Prostate gland (tissue), 2 donors: ENCODE measurements around the gene DOCK11. TPM values are rescaled to one million over a fixed set of nuclear protein-coding genes. Genes with fewer than 3 reads are reported as not detected.
"Not testable (repeated sequence)": the region's sequence is repeated elsewhere in the genome, so short reads cannot be mapped to it uniquely, and the experiment has no call there.

Experiments used
- DNase-seq: peaks from one replicate; pipeline ENCODE4 v3.0.0-alpha.2; 2019; ENCODE audit warnings: low spot score
- H3K27ac ChIP-seq, 2 donors: fragments of 200-600 bp; sonication (generic); 2 replicates each; pipeline ENCODE4 v1.5.1; 2017 to 2019
- H3K27me3 ChIP-seq: fragments of 200-600 bp; sonication (generic); replicated peaks from 2 replicates; pipeline ENCODE4 v1.5.1; 2019; ENCODE audit not compliant: insufficient read depth
- H3K36me3 ChIP-seq, 2 donors: fragments of 200-600 bp; sonication (generic); 1 replicate in 1 of 2; 2 replicates in 1 of 2; pipeline versions ENCODE4 v1.5.1 to v1.8.1; 2017 to 2019
- H3K4me1 ChIP-seq: fragments of 200-600 bp; sonication (generic); replicated peaks from 2 replicates; pipeline ENCODE4 v1.5.1; 2019
- H3K4me3 ChIP-seq, 2 donors: fragments of 200-600 bp; sonication (generic); 2 replicates each; pipeline ENCODE4 v1.5.1; 2017 to 2019
- H3K9me3 ChIP-seq: fragments of 200-600 bp; sonication (generic); 2 replicates; pipeline ENCODE4 v1.5.1; 2017
- POLR2A ChIP-seq: fragments of 450-650 bp; IDR thresholded peaks from one replicate; pipeline ENCODE4 v1.6.1; 2016; ENCODE audit warnings: antibody characterized with exemption, mild to moderate bottlenecking
- POLR2AphosphoS5 ChIP-seq: sonication (generic); formaldehyde crosslinking; IDR thresholded peaks from one replicate; pipeline ENCODE4 v1.6.1; 2017; ENCODE audit warnings: antibody characterized with exemption
- WGBS: methylation state at CpG from one replicate; pipeline ENCODE4 v1.1.5; 2018; 5-methylcytosine and 5-hydroxymethylcytosine counted together
- intact Hi-C: fragments of 100-400 bp; cut with DNase I; formaldehyde crosslinking; loops from one replicate; pipeline ENCODE4 v1.14.2; 2022
- total RNA-seq, 2 donors: library from RNA; depleted of rRNA; stranded (reverse); fragments of >200 nt; gene quantifications; one replicate each; pipeline ENCODE4 v1.1.0, GENCODE V29; 2016
- TF ChIP-seq, protein P1 (sequence below), 4 experiments: fragments of 200-600 bp in 2 of 4; fragments of 450-650 bp in 2 of 4; sonication (generic) in 2 of 4; IDR thresholded peaks; 1 replicate in 3 of 4; 2 replicates in 1 of 4; pipeline ENCODE4 v1.5.1; 2016 to 2019; ENCODE audit warnings: antibody characterized with exemption in 4 of 4, mild to moderate bottlenecking in 2 of 4, moderate library complexity in 2 of 4

Gene DOCK11
- total RNA-seq, 2 donors from 2014 or later: 2.6 to 4.7 TPM

DNA sequence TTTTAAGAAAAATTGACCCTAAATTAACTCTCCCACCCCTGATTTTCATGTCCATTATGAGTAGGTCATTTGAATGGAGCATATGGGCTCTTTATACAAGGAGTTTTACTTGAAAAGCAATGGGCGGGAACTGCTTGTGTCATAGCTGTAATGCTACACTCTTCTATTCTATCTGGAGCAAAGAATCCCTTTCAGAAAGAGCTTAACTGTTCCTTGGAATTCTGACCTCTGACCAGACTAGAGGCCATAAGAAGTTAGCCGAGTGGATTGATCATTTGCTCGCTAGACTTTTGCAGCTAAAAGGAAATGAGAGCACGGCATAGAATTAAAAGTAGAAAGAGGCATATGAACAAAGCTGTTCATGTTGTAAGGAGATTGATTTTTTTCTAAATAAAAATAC, 79.1 kb downstream of the DOCK11 start:
- Histone ChIP-seq H3K4me3 (no peak overlapping the region), H3K36me3 (no peaks in the 10 kb centered on the region), H3K9me3 (no peaks in the 10 kb centered on the region), H3K4me1 (no peaks in the 10 kb centered on the region), H3K27ac (no peak overlapping the region), H3K27me3 (no peaks in the 10 kb centered on the region)
- DNase-seq: no peak
- intact Hi-C loops: no loop called here
- WGBS: 66% methylated on average over 4 of the region's 4 CpGs
- TF ChIP-seq POLR2A (no peak), POLR2AphosphoS5 (no peak)
- TF ChIP-seq, protein P1, sequence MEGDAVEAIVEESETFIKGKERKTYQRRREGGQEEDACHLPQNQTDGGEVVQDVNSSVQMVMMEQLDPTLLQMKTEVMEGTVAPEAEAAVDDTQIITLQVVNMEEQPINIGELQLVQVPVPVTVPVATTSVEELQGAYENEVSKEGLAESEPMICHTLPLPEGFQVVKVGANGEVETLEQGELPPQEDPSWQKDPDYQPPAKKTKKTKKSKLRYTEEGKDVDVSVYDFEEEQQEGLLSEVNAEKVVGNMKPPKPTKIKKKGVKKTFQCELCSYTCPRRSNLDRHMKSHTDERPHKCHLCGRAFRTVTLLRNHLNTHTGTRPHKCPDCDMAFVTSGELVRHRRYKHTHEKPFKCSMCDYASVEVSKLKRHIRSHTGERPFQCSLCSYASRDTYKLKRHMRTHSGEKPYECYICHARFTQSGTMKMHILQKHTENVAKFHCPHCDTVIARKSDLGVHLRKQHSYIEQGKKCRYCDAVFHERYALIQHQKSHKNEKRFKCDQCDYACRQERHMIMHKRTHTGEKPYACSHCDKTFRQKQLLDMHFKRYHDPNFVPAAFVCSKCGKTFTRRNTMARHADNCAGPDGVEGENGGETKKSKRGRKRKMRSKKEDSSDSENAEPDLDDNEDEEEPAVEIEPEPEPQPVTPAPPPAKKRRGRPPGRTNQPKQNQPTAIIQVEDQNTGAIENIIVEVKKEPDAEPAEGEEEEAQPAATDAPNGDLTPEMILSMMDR (IDR thresholded peaks at IDR 0.05): no peak

DNA sequence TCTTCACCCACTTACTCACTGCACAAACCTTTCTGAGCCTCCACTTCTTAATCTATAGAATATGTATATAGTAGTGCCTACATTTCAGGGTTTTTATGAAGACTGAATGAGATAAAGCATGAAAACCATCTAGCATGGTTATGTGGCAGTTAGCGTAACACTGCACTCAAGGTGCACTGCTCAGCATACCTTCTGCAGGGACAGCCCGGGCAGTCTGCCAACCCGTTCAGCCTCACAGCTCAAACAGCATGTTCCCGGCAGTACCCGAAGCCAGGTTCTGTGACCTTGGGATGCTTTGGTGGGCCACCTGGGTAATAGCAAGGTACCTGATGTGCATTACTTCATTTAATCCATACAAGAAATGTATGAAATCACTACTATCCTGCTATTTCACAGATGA, 81.4 kb downstream of the DOCK11 start:
- intact Hi-C loops: no loop called here
- Histone ChIP-seq H3K4me3 (no peak overlapping the region), H3K36me3 (no peaks in the 10 kb centered on the region), H3K27me3 (no peaks in the 10 kb centered on the region), H3K4me1 (no peaks in the 10 kb centered on the region), H3K27ac (no peak overlapping the region), H3K9me3 (no peaks in the 10 kb centered on the region)
- TF ChIP-seq, protein P1 (IDR thresholded peaks at IDR 0.05): no peak
- TF ChIP-seq POLR2AphosphoS5: no peak
- TF ChIP-seq POLR2A: no peak
- WGBS: 43% methylated on average over 5 of the region's 5 CpGs
- DNase-seq: peak; percentile 11

- intact Hi-C loops: no loop called here
- DNase-seq: no peak
- Histone ChIP-seq H3K27ac (no peak overlapping the region), H3K4me1 (no peaks in the 10 kb centered on the region), H3K27me3 (no peaks in the 10 kb centered on the region), H3K36me3 (no peaks in the 10 kb centered on the region), H3K4me3 (no peak overlapping the region), H3K9me3 (no peaks in the 10 kb centered on the region)
- no peak for TF ChIP-seq POLR2AphosphoS5
- TF ChIP-seq POLR2A: no peak
- TF ChIP-seq, protein P1 (IDR thresholded peaks at IDR 0.05): no peak
- 33% methylated on average over 1 of the region's 1 CpG for WGBS
Measured at GRCh38 chrX:118579417-118579816, 83.8 kb downstream of the DOCK11 start.

GRCh38 chrX:118582926-118583325, 87.3 kb downstream of the DOCK11 start:
- H3K27me3 ChIP-seq, intact Hi-C loops, H3K4me3 ChIP-seq, H3K27ac ChIP-seq, DNase-seq, H3K4me1 ChIP-seq, H3K9me3 ChIP-seq, H3K36me3 ChIP-seq: not testable (repeated sequence)
- 100% methylated on average over 3 of the region's 3 CpGs for WGBS

GRCh38 chrX:118583781-118584180, 88.2 kb downstream of the DOCK11 start:
- Histone ChIP-seq H3K4me1 (no peaks in the 10 kb centered on the region), H3K27me3 (no peaks in the 10 kb centered on the region), H3K36me3 (no peaks in the 10 kb centered on the region), H3K4me3 (no peak overlapping the region), H3K27ac (no peak overlapping the region), H3K9me3 (no peaks in the 10 kb centered on the region)
- DNase-seq: no peak
- 96% methylated on average over 4 of the region's 4 CpGs for WGBS
- intact Hi-C loops: no loop called here
- TF ChIP-seq, protein P1 (IDR thresholded peaks at IDR 0.05): no peak
- TF ChIP-seq POLR2A: no peak
- TF ChIP-seq POLR2AphosphoS5: no peak
